Choroid plexus epithelial cell (primary cell): ENCODE measurements around the gene GOLGA1.
A peak's percentile ranks its signal among the peaks of the same experiment; 100 is the strongest.

Source experiments
- DNase-seq: peaks from one replicate; pipeline ENCODE4 v3.0.0-alpha.2; 2010; ENCODE audit warnings: low read depth
- H3K4me3 ChIP-seq: 2 replicates; pipeline ENCODE4 v1.5.1; 2011; ENCODE audit warnings: low read depth, mild to moderate bottlenecking, control low read depth, low read length, moderate library complexity
- CTCF ChIP-seq: conservative IDR thresholded peaks from 2 replicates; pipeline ENCODE4 v1.5.1; 2011; ENCODE audit warnings: low read depth, mild to moderate bottlenecking, control low read depth, inconsistent platforms, low read length, moderate library complexity

Gene GOLGA1

GRCh38 chr9:124940894-124941678 is at the start of gene GOLGA1:
Gene GOLGA1, minus strand, starts transcription at chr9:124941083. Its CDS starts 2,372 bp downstream, at chr9:124938711.
- peak; percentile 96 for DNase-seq
- no peak for TF ChIP-seq CTCF
- H3K4me3 ChIP-seq, result peak within 1 kb of the TSS; percentile 89

- DNase-seq, result no peak
- TF ChIP-seq CTCF, result no peak
- H3K4me3 ChIP-seq, result no peak overlapping the region
Observed at GRCh38 chr9:124983698-124984097, 42.8 kb upstream of the GOLGA1 start.

- DNase-seq, result no peak
- no peak overlapping the region for H3K4me3 ChIP-seq
- no peak for TF ChIP-seq CTCF
Observed at GRCh38 chr9:124980431-124980830, 39.5 kb upstream of the GOLGA1 start.

GRCh38 chr9:124975131-124975530 is 34.2 kb upstream of the GOLGA1 start:
- peak; percentile 71 for DNase-seq
- no peak overlapping the region for H3K4me3 ChIP-seq

GRCh38 chr9:124973807-124974206 is 32.9 kb upstream of the GOLGA1 start:
- H3K4me3 ChIP-seq, result no peak overlapping the region
- DNase-seq, result no peak
- TF ChIP-seq CTCF, result no peak

More at GRCh38 chr9:124975131-124975530, 34.2 kb upstream of the GOLGA1 start:
- no peak for TF ChIP-seq CTCF

GRCh38 chr9:124972241-124972770 is 31.4 kb upstream of the GOLGA1 start:
- TF ChIP-seq CTCF, result no peak
- no peak for DNase-seq
- H3K4me3 ChIP-seq, result no peak overlapping the region

GRCh38 chr9:124969401-124969800 is 28.5 kb upstream of the GOLGA1 start:
- TF ChIP-seq CTCF, result no peak
- no peak overlapping the region for H3K4me3 ChIP-seq
- DNase-seq, result no peak
